CD4-positive, alpha-beta T cell treated with Interleukin-1 beta for 1 hour (primary cell): Measurements from ENCODE around the gene RASAL2.

Experiments used
- DNase-seq, 2 donors: peaks; one replicate each; pipeline ENCODE4 v3.0.0-alpha.2; 2020 to 2022

RASAL2 gene

GRCh38 chr1:178529364-178530036, 435.6 kb downstream of the RASAL2 start:
- no peak for DNase-seq

- no peak for DNase-seq
These were observed 436.1 kb downstream of the RASAL2 start for GRCh38 chr1:178530037-178530402.

- no peak for DNase-seq
These were observed 436.6 kb downstream of the RASAL2 start for GRCh38 chr1:178530502-178530901.

- DNase-seq: no peak
These were observed 438.0 kb downstream of the RASAL2 start for GRCh38 chr1:178531887-178532286.

- DNase-seq: peak; percentile 68 to 70
These were observed 438.5 kb downstream of the RASAL2 start for GRCh38 chr1:178532392-178532791.

- no peak for DNase-seq
These were observed 439.4 kb downstream of the RASAL2 start for GRCh38 chr1:178533121-178533946.
